Superior temporal gyrus (tissue), 1 donor: ENCODE results near the gene NUBP2.
A peak's percentile ranks its signal among the peaks of the same experiment; 100 is the strongest.

Source experiments
- DNase-seq: peaks from one replicate; pipeline ENCODE4 v3.0.0-alpha.2; 2016; ENCODE audit errors: extremely low spot score

NUBP2 gene

GRCh38 chr16:1809281-1809801, 26.6 kb downstream of the NUBP2 start:
- no peak for DNase-seq

GRCh38 chr16:1810106-1810505, 27.3 kb downstream of the NUBP2 start:
- no peak for DNase-seq

GRCh38 chr16:1810536-1810935, 27.8 kb downstream of the NUBP2 start:
- no peak for DNase-seq

- DNase-seq: peak; percentile 38
Observed at GRCh38 chr16:1812732-1813163, 30.0 kb downstream of the NUBP2 start.

- DNase-seq: no peak
Observed at GRCh38 chr16:1815461-1815860, 32.7 kb downstream of the NUBP2 start.

- no peak for DNase-seq
Observed at GRCh38 chr16:1816396-1817275, 33.9 kb downstream of the NUBP2 start.

GRCh38 chr16:1817276-1817589, 34.5 kb downstream of the NUBP2 start:
- DNase-seq: no peak

GRCh38 chr16:1817716-1818115, 35.0 kb downstream of the NUBP2 start:
- no peak for DNase-seq

GRCh38 chr16:1818204-1818872, 35.6 kb downstream of the NUBP2 start:
- no peak for DNase-seq

- no peak for DNase-seq
Observed at GRCh38 chr16:1818873-1819525, 36.2 kb downstream of the NUBP2 start.

- no peak for DNase-seq
Observed at GRCh38 chr16:1819611-1820010, 36.9 kb downstream of the NUBP2 start.

- DNase-seq: no peak
Observed at GRCh38 chr16:1820096-1820945, 37.6 kb downstream of the NUBP2 start.

- no peak for DNase-seq
Observed at GRCh38 chr16:1820946-1821290, 38.2 kb downstream of the NUBP2 start.

- DNase-seq: no peak
Observed at GRCh38 chr16:1821861-1822611, 39.3 kb downstream of the NUBP2 start.

- DNase-seq: no peak
Observed at GRCh38 chr16:1822801-1823200, 40.0 kb downstream of the NUBP2 start.

- DNase-seq: peak; percentile 42
Observed at GRCh38 chr16:1823821-1824220, 41.1 kb downstream of the NUBP2 start.

- no peak for DNase-seq
Observed at GRCh38 chr16:1825381-1825863, 42.7 kb downstream of the NUBP2 start.

- DNase-seq: no peak
Observed at GRCh38 chr16:1825864-1826690, 43.3 kb downstream of the NUBP2 start.

GRCh38 chr16:1826691-1827573, 44.2 kb downstream of the NUBP2 start, which contains the start of the genes FAHD1 and HAGH:
Gene FAHD1 (plus strand): TSS chr16:1827206. CDS start chr16:1827239, 33 bp downstream.
Gene HAGH (minus strand): TSS chr16:1826825. CDS start chr16:1826787, 38 bp downstream.
- DNase-seq: peak; percentile 97
